SK-N-SH (cell line): Measurements from ENCODE around the gene LSM7. TPM values are rescaled to one million over a fixed set of nuclear protein-coding genes. Genes with fewer than 3 reads are reported as not detected.

Experiments used
- CTCF ChIA-PET: fragments of 300-600, 350-600 bp; formaldehyde crosslinking; extraction: SDS; loops from one replicate; lab custom pipeline; 2021; lab: Yijun Ruan, JAX
- POLR2A ChIA-PET: fragments of 350-600 bp; sonication (Branson Sonifier 250); formaldehyde crosslinking; extraction: SDS; loops from one replicate; lab custom pipeline; 2020; ENCODE audit warnings: antibody characterized with exemption, inconsistent platforms; lab: Yijun Ruan, JAX
- DNase-seq: peaks from one replicate; pipeline ENCODE4 v3.0.0; 2012
- H2AFZ ChIP-seq: fragments of 200-600 bp; sonication (generic); 2 replicates; pipeline ENCODE4 v1.8.1; 2016; ENCODE audit warnings: antibody characterized with exemption, mild to moderate bottlenecking, low read depth
- H3F3A ChIP-seq: fragments of 200-600 bp; sonication (generic); replicated peaks from 2 replicates; pipeline ENCODE3; 2016; ENCODE audit warnings: antibody characterized with exemption, mild to moderate bottlenecking; ENCODE audit not compliant: insufficient read depth
- H3K27ac ChIP-seq, 2 experiments: fragments of 200-500 bp in 1 of 2; fragments of 200-600 bp in 1 of 2; sonication (Bioruptor generic) in 1 of 2; sonication (generic), shearing (Covaris generic) in 1 of 2; 2 replicates each; pipeline versions ENCODE4 v1.5.1 to v1.6.1; 2014 to 2016; ENCODE audit warnings: low read depth in 2 of 2, inconsistent platforms in 1 of 2, low read length in 1 of 2, mild to moderate bottlenecking in 1 of 2, mixed read lengths in 1 of 2
- H3K27me3 ChIP-seq: fragments of 200-600 bp; sonication (generic), shearing (Covaris generic); 2 replicates; pipeline ENCODE4 v1.6.1; 2016; ENCODE audit warnings: mixed run types; ENCODE audit not compliant: insufficient read depth
- H3K36me3 ChIP-seq, 2 experiments: fragments of 200-500 bp in 1 of 2; fragments of 200-600 bp in 1 of 2; sonication (Bioruptor generic) in 1 of 2; sonication (generic) in 1 of 2; replicated peaks in 1 of 2; 2 replicates each; pipeline versions ENCODE3 to v1.5.1; 2014 to 2016; ENCODE audit warnings: low read length in 1 of 2, mild to moderate bottlenecking in 1 of 2; ENCODE audit not compliant: insufficient read depth in 2 of 2, control insufficient read depth in 1 of 2
- H3K4me1 ChIP-seq, 2 experiments: fragments of 200-500 bp in 1 of 2; fragments of 200-600 bp in 1 of 2; sonication (Bioruptor generic) in 1 of 2; sonication (generic), shearing (Covaris generic) in 1 of 2; 2 replicates each; pipeline versions ENCODE4 v1.5.1 to v1.6.1; 2014 to 2016; ENCODE audit warnings: low read depth in 1 of 2, low read length in 1 of 2, mixed run types in 1 of 2; ENCODE audit not compliant: insufficient read depth in 2 of 2, control insufficient read depth in 1 of 2
- H3K4me2 ChIP-seq: fragments of 200-600 bp; sonication (generic), shearing (Covaris generic); 2 replicates; pipeline ENCODE4 v1.6.1; 2017; ENCODE audit warnings: mixed run types
- H3K4me3 ChIP-seq, 2 experiments: fragments of 200-500 bp in 1 of 2; fragments of 200-600 bp in 1 of 2; sonication (Bioruptor generic) in 1 of 2; sonication (generic), shearing (Covaris generic) in 1 of 2; 2 replicates each; pipeline versions ENCODE4 v1.5.1 to v1.8.1; 2014 to 2016; ENCODE audit warnings: low read depth in 2 of 2, inconsistent platforms in 1 of 2, low read length in 1 of 2, mild to moderate bottlenecking in 1 of 2, mixed read lengths in 1 of 2, moderate library complexity in 1 of 2
- H3K79me2 ChIP-seq: fragments of 200-600 bp; sonication (generic); 2 replicates; pipeline ENCODE4 v1.8.1; 2017; ENCODE audit warnings: mild to moderate bottlenecking; ENCODE audit not compliant: insufficient read depth
- H3K9ac ChIP-seq: fragments of 200-600 bp; sonication (generic); 2 replicates; pipeline ENCODE4 v1.6.1; 2017; ENCODE audit warnings: mixed run types
- H3K9me2 ChIP-seq: fragments of 200-600 bp; sonication (generic); 2 replicates; pipeline ENCODE4 v1.6.1; 2017; ENCODE audit warnings: mixed run types
- H3K9me3 ChIP-seq: fragments of 200-600 bp; sonication (generic); 2 replicates; pipeline ENCODE4 v1.6.1; 2017; ENCODE audit warnings: mixed run types, mild to moderate bottlenecking, moderate library complexity
- H4K20me1 ChIP-seq: fragments of 200-600 bp; sonication (generic); 2 replicates; pipeline ENCODE4 v1.6.1; 2017; ENCODE audit warnings: mild to moderate bottlenecking, mixed run types; ENCODE audit not compliant: insufficient read depth
- CHD2 ChIP-seq: fragments of 150-350 bp; IDR thresholded peaks from 2 replicates; pipeline ENCODE4 v1.6.1; 2018; ENCODE audit warnings: low read length; ENCODE audit not compliant: partially characterized antibody
- ELF1 ChIP-seq: IDR thresholded peaks from 2 replicates; pipeline ENCODE4 v1.4.0; 2012
- FOSL2 ChIP-seq: IDR thresholded peaks from 2 replicates; pipeline ENCODE4 v1.4.0; 2012; ENCODE audit warnings: low read depth, mild to moderate bottlenecking, moderate library complexity, borderline replicate concordance
- FOXM1 ChIP-seq: IDR thresholded peaks from 2 replicates; pipeline ENCODE4 v1.4.0; 2012; ENCODE audit warnings: low read depth, mild to moderate bottlenecking
- JUND ChIP-seq: IDR thresholded peaks from 2 replicates; pipeline ENCODE4 v1.4.0; 2012
- MEF2A ChIP-seq: IDR thresholded peaks from 2 replicates; pipeline ENCODE4 v1.4.0; 2012; ENCODE audit warnings: low read depth, borderline replicate concordance
- MXI1 ChIP-seq: IDR thresholded peaks from 2 replicates; pipeline ENCODE4 v1.6.1; 2012; ENCODE audit warnings: mild to moderate bottlenecking, low read depth, low read length, improper control_type of control experiment
- POLR2AphosphoS5 ChIP-seq: IDR thresholded peaks from 2 replicates; pipeline ENCODE4 v1.6.1; 2012; ENCODE audit warnings: low read depth, low read length
- RCOR1 ChIP-seq: fragments of 150-350 bp; IDR thresholded peaks from 2 replicates; pipeline ENCODE4 v1.6.1; 2017; ENCODE audit warnings: antibody characterized with exemption, low read length
- RXRA ChIP-seq: IDR thresholded peaks from 2 replicates; pipeline ENCODE4 v1.4.0; 2012; ENCODE audit warnings: low read depth, mild to moderate bottlenecking, borderline replicate concordance
- SIN3A ChIP-seq: IDR thresholded peaks from 2 replicates; pipeline ENCODE4 v1.6.1; 2012; ENCODE audit warnings: low read depth, mild to moderate bottlenecking, low read length, moderate library complexity, borderline replicate concordance
- TAF1 ChIP-seq: IDR thresholded peaks from 2 replicates; pipeline ENCODE4 v1.6.1; 2012; ENCODE audit warnings: low read depth, mild to moderate bottlenecking, low read length, moderate library complexity, borderline replicate concordance
- TCF12 ChIP-seq: IDR thresholded peaks from 2 replicates; pipeline ENCODE4 v1.4.0; 2012
- TEAD4 ChIP-seq: IDR thresholded peaks from 2 replicates; pipeline ENCODE4 v1.4.0; 2012; ENCODE audit warnings: mild to moderate bottlenecking, borderline replicate concordance; ENCODE audit not compliant: insufficient read depth
- WGBS: methylation state at CpG from one replicate; pipeline ENCODE4 v1.1.6; 2017; ENCODE audit warnings: low lambda C conversion rate; 5-methylcytosine and 5-hydroxymethylcytosine counted together
- polyA plus RNA-seq, 3 experiments: library from polyadenylated mRNA; depleted of rRNA; stranded (reverse); fragments of >200 nt; gene quantifications; 2 replicates each; pipeline ENCODE4 v1.2.3, GENCODE V29; 2012
- TF ChIP-seq, protein P1 (sequence below): fragments of 150-350 bp; IDR thresholded peaks from 2 replicates; pipeline ENCODE4 v1.6.1; 2016; ENCODE audit warnings: mild to moderate bottlenecking, low read depth, low read length
- TF ChIP-seq, protein P2 (sequence below): fragments of 150-350 bp; IDR thresholded peaks from 2 replicates; pipeline ENCODE4 v1.6.1; 2017; ENCODE audit warnings: antibody characterized with exemption, low read length, low read depth, borderline replicate concordance
- TF ChIP-seq, protein P3 (sequence below): IDR thresholded peaks from 2 replicates; pipeline ENCODE4 v1.6.1; 2012; ENCODE audit warnings: mild to moderate bottlenecking, low read depth, low read length, moderate library complexity
- TF ChIP-seq, protein P4 (sequence below): IDR thresholded peaks from 2 replicates; pipeline ENCODE4 v1.4.0; 2012; ENCODE audit warnings: low read depth

The LSM7 gene
- polyA plus RNA-seq, 1 of the 3 experiments (the other 2 are of a cell fraction), result 1,193 TPM

DNA sequence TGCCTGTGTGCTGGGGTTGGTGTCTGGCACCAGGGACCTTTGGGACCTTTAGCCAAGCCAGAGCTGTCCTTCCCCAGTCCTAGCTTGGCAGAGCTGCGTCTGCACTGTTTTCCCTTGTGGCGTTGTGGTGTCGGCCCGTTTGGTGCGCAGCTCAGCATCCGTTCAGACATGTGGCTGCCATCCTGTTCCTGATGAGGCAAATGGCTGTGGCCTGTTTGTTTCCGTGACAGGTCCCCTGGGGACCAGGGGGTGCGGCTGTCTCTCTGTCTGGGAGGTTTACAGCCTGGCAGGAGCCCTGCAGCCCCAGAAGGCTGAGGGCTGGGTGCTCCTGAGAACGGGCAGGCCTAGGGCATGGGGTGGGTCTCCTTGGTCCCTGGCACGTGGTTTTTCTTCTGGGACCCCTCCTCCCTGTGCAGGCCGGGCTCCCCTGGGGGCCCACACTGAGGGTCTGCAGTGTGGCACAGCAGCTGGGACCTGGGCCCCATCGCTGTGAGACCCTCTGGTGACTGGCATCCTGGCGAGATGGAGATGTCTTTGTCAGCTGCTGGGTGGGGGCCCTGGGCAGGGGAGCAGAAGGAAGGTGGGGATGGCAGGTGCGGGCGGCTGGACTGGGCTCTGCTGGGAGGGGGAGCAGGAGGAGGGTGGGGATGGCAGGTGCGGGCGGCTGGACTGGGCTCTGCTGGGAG is 4.1 kb upstream of the LSM7 start:
- no peaks in the 10 kb centered on the region for H3K9me2 ChIP-seq
- H2AFZ ChIP-seq, result no peak overlapping the region
- ChIA-PET POLR2A (no interaction called here), CTCF (no interaction called here)
- H3K4me3 ChIP-seq, result no peak overlapping the region
- no peaks in the 10 kb centered on the region for H3K36me3 ChIP-seq
- peaks cover 6 to 11% of the 10 kb centered on the region in 2 experiments; a peak in 2 of 4 replicates for H3K4me1 ChIP-seq
- H3K27me3 ChIP-seq, result no peaks in the 10 kb centered on the region
- 98% methylated on average over 8 of the region's 17 CpGs for WGBS
- H3K4me2 ChIP-seq, result no peak overlapping the region
- H3K27ac ChIP-seq, result no peak overlapping the region; a peak in 1 of 4 replicates
- H4K20me1 ChIP-seq, result peaks cover 20% of the 10 kb centered on the region
- TF ChIP-seq TCF12 (no peak), FOXM1 (no peak), RCOR1 (no peak), RXRA (no peak), JUND (no peak), POLR2AphosphoS5 (no peak), MEF2A (no peak), ELF1 (no peak), TEAD4 (no peak), FOSL2 (no peak), TAF1 (no peak), MXI1 (no peak), CHD2 (no peak), SIN3A (no peak)
- TF ChIP-seq, protein P1, sequence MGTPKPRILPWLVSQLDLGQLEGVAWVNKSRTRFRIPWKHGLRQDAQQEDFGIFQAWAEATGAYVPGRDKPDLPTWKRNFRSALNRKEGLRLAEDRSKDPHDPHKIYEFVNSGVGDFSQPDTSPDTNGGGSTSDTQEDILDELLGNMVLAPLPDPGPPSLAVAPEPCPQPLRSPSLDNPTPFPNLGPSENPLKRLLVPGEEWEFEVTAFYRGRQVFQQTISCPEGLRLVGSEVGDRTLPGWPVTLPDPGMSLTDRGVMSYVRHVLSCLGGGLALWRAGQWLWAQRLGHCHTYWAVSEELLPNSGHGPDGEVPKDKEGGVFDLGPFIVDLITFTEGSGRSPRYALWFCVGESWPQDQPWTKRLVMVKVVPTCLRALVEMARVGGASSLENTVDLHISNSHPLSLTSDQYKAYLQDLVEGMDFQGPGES, result no peak
- TF ChIP-seq, protein P2, sequence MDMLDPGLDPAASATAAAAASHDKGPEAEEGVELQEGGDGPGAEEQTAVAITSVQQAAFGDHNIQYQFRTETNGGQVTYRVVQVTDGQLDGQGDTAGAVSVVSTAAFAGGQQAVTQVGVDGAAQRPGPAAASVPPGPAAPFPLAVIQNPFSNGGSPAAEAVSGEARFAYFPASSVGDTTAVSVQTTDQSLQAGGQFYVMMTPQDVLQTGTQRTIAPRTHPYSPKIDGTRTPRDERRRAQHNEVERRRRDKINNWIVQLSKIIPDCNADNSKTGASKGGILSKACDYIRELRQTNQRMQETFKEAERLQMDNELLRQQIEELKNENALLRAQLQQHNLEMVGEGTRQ, result no peak
- TF ChIP-seq, protein P3, sequence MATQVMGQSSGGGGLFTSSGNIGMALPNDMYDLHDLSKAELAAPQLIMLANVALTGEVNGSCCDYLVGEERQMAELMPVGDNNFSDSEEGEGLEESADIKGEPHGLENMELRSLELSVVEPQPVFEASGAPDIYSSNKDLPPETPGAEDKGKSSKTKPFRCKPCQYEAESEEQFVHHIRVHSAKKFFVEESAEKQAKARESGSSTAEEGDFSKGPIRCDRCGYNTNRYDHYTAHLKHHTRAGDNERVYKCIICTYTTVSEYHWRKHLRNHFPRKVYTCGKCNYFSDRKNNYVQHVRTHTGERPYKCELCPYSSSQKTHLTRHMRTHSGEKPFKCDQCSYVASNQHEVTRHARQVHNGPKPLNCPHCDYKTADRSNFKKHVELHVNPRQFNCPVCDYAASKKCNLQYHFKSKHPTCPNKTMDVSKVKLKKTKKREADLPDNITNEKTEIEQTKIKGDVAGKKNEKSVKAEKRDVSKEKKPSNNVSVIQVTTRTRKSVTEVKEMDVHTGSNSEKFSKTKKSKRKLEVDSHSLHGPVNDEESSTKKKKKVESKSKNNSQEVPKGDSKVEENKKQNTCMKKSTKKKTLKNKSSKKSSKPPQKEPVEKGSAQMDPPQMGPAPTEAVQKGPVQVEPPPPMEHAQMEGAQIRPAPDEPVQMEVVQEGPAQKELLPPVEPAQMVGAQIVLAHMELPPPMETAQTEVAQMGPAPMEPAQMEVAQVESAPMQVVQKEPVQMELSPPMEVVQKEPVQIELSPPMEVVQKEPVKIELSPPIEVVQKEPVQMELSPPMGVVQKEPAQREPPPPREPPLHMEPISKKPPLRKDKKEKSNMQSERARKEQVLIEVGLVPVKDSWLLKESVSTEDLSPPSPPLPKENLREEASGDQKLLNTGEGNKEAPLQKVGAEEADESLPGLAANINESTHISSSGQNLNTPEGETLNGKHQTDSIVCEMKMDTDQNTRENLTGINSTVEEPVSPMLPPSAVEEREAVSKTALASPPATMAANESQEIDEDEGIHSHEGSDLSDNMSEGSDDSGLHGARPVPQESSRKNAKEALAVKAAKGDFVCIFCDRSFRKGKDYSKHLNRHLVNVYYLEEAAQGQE, result no peak
- TF ChIP-seq, protein P4, sequence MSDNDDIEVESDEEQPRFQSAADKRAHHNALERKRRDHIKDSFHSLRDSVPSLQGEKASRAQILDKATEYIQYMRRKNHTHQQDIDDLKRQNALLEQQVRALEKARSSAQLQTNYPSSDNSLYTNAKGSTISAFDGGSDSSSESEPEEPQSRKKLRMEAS, result no peak
- H3F3A ChIP-seq, result peaks cover 18% of the 10 kb centered on the region
- peaks cover 75% of the 10 kb centered on the region for H3K79me2 ChIP-seq
- H3K9ac ChIP-seq, result no peak overlapping the region
- DNase-seq, result no peak
- no peaks in the 10 kb centered on the region for H3K9me3 ChIP-seq
